GM18951 (cell line): ENCODE measurements around the gene MYO1F.

ENCODE experiments used
- POLR2A ChIP-seq: IDR thresholded peaks from 4 replicates; pipeline ENCODE4 v1.6.1; 2011; ENCODE audit warnings: mild to moderate bottlenecking; ENCODE audit not compliant: insufficient read length, insufficient read depth; ENCODE audit errors: extremely low read depth
- in situ Hi-C: fragments of 300-500 bp; cut with MboI; formaldehyde crosslinking; loops from one replicate; pipeline ENCODE4 v1.12.0; 2022; ENCODE audit warnings: low sequenced_read_pairs, mixed read lengths, inconsistent platforms; ENCODE audit not compliant: unreplicated experiment

Gene MYO1F

GRCh38 chr19:8513687-8514504 is 63.3 kb downstream of the MYO1F start, which contains the start of gene ZNF414:
ZNF414 (minus strand) TSS chr19:8514167; CDS start chr19:8514046, 121 bp downstream.
- in situ Hi-C loops: no loop called here
- TF ChIP-seq POLR2A: peak; percentile 89

DNA sequence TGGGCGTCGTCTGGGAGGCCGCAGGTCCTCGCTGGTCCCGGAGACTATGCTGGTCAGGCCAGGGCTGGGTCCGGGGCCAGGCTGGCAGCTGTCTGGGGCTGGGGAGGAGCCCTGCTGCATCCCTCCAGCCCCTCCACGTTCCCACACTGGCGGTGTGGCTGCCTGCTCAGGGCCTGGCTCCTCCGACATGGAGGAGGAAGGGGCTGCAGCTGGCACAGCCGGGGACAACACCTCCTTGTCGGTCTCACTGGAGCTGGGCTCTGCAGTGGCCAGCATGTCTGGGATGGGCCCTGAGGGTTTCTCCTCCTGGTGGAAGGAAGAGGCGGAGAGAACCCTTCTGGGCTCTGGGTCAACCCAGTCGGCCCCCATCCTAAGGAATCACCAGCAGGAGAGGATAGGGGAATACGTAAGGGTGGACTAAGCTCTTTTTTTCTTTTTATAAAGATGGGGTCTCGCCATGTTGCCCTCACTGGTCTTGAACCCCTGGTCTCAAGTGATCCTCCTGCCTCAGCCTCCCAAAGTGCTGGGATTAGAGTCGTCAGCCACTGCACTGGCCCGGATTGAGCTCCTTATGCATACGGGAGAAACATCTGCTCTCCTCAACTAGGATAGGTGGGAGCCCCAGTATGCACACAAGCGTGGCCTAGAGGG is 64.1 kb downstream of the MYO1F start:
- no peak for TF ChIP-seq POLR2A
- in situ Hi-C loops: no loop called here

DNA sequence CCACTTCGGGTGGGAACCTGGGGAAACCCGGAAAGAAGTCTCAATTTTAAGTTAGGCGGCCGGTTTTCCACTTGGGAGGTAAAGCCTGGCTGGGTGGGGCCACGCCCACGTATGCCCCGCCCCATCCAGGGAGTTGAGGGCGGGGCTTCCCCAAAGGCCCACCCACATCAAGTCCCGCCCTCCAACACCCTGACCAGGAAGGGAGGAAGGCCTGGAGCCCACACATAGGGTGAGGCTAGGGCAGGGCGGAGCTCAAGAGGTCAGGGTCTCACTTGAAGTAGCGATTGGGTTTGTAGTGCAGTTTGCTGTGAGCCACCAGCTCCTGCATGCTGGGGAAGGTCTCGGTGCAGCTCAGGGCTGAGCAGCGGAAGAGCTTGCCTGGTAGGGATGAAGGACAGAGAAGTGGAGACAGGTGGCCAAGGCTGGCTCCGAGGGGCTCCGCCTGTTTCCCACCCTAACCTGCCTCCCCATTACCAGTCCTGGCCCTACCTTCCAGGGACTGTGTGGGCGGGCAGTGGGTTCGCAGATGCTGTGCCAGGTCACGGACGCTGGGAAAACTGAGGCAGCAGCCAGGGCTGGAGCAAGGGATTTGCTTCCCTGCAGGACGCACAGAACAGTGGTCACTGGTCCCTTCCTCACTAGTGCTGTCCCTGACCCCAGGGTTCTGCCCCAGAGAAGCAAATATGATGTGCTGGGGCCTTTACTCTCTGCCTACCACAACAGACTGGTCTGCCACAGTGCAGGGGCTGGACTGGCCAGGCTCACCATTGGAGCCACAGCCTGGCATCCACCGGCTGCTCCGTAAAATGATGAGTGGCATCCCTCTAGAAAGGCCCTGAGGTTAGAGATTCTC is 64.9 kb downstream of the MYO1F start:
- in situ Hi-C loops: no loop called here
- no peak for TF ChIP-seq POLR2A

DNA sequence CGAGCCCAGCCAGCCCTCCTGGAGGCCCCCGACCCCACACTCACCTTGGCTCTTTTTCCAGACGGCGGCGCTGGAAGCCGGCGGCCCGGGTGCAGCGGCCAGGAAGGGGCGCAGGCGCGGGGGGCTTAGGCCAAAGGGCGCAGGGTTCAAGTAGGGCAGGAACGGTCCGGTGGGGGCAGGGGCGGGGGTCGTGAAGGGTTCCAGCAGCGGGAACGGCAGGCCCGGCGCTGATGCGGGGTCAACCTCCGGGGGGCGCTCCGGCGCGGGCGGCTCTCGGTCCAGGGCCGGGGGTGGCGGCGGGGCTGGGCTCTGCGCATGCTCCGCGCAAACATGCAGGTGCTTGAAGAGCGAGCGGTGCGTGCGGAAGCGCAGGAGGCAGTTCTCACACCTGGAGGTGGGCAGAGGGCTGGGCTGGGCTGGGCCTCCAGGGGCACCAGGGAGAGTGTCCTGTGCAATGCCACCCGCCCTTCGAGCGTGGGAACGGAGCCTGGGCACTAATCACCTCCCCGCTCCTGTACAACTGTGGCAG is 65.6 kb downstream of the MYO1F start:
- in situ Hi-C loops: no loop called here
- no peak for TF ChIP-seq POLR2A

DNA sequence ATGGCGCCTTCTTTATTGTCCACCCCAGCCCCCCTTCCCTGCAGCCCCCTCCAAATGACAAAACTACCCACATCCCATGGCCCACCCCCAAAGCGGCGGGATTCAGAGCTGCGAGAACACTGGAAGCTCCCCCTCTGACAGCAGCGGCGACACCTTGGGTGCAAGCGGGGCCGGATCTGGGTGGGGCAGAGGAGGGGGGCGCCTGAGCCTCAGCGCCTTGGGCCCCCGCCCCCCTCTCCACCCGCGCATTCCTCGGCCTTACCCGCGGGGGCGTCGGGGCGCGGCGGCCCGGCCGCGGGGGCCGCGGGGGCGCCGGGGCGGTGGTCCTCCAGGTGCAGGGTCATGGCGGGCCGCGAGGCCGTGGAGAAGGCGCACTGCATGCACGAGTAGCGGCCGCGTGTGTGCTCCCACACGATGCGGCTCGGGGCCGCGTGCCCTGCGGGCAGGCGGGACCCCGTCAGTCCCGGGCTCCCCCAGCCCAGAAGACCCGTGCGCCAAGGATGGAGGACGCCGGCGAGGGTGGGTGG is 66.6 kb downstream of the MYO1F start:
- no peak for TF ChIP-seq POLR2A
- in situ Hi-C loops: no loop called here

DNA sequence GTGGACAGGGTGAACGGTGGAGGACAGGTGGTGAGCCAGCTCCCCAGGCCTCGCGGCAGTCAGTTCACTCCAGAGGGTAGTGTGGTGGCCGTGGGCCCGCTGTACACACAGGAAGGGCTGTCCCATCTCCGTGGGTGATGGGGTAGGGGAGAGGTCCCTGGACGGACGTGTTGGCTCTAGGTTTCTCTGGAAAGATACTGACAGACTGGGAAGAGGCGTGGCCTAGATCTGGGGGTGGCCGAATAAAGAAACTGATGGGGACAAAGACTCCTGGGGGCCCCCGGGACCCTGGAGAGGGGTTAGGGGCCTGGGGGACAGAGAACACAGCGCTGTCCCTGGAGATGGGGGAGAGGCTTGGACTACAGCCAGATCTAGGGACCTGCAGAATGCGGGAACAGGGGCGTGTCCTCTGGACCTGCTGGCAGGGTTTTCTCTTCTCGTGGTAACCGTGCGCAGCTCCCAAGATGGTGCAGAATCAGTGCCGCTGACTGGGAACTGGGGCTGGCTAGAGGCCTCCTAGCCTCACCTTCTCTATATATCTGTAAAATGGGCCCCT is 70.8 kb downstream of the MYO1F start:
- in situ Hi-C loops: no loop called here

GRCh38 chr19:8505680-8506401 is 71.4 kb downstream of the MYO1F start:
- in situ Hi-C loops: no loop called here
- TF ChIP-seq POLR2A: peak; percentile 43

More for the DNA sequence above, 70.8 kb downstream of the MYO1F start:
- TF ChIP-seq POLR2A: no peak

GRCh38 chr19:8504919-8505318 is 72.3 kb downstream of the MYO1F start:
- no peak for TF ChIP-seq POLR2A
- in situ Hi-C loops: no loop called here

DNA sequence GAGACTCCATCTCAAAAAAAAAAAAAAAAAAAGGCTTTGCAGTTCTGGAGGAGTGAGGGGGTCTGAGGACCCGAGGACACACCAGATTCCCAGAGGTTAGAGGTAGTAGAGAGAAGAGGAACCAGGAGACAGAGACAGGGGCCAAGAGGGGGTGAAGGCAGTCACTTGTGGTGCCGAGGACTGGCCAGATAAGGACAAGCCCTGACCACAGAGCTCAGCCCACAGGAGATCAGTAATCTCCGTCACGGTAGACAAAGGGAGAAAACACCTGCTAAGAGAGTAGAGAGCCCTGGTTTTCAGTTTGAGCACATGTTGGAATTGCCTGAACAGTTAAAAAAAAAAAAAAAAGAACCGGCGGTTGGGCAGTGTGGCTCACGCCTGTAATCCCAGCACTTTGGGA is 73.1 kb downstream of the MYO1F start:
- TF ChIP-seq POLR2A: no peak
- in situ Hi-C loops: no loop called here

- no peak for TF ChIP-seq POLR2A
Observed at GRCh38 chr19:8503510-8503909, 73.7 kb downstream of the MYO1F start.

GRCh38 chr19:8501981-8502380 is 75.3 kb downstream of the MYO1F start:
- in situ Hi-C loops: no loop called here

More at GRCh38 chr19:8503510-8503909, 73.7 kb downstream of the MYO1F start:
- in situ Hi-C loops: no loop called here

GRCh38 chr19:8501516-8501915 is 75.7 kb downstream of the MYO1F start:
- in situ Hi-C loops: no loop called here
- TF ChIP-seq POLR2A: no peak

More at GRCh38 chr19:8501981-8502380, 75.3 kb downstream of the MYO1F start:
- no peak for TF ChIP-seq POLR2A
